Gastrocnemius medialis (tissue), 4 donors: ENCODE measurements around the gene DPPA2.

Experiments used
- POLR2A ChIP-seq, 2 donors: fragments of 450-650 bp; IDR thresholded peaks; one replicate each; pipeline ENCODE4 v1.6.1; 2017; ENCODE audit warnings: antibody characterized with exemption in 2 of 2, mild to moderate bottlenecking in 2 of 2, moderate library complexity in 2 of 2
- TF ChIP-seq, protein P1 (sequence below), 5 experiments: fragments of 450-650 bp in 3 of 5; fragments of 200-600 bp in 2 of 5; sonication (generic) in 2 of 5; IDR thresholded peaks in 4 of 5; conservative IDR thresholded peaks in 1 of 5; 1 replicate in 4 of 5; 2 replicates in 1 of 5; pipeline ENCODE4 v1.5.1; 2016 to 2019; ENCODE audit warnings: antibody characterized with exemption in 5 of 5, mild to moderate bottlenecking in 3 of 5, moderate library complexity in 3 of 5

DNA sequence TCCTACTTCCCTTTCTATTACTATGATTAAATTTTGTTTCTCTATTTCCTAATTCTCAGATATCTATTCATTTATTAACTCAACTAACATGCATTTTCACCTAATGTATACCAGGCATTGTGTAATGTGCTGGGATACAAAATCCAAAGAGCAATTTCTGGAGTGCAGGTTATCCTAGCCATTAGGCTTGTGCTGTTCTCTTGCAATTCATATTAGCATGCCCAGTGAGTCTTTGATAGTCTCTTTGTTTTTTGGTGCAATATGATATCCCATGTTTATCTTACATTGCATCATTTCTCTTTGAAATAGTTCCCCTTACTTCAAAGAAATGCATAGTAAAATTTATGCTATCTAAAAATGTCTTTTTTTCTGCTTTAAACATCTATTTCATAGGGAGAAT lies 34.9 kb upstream of the DPPA2 start:
- TF ChIP-seq, protein P1, sequence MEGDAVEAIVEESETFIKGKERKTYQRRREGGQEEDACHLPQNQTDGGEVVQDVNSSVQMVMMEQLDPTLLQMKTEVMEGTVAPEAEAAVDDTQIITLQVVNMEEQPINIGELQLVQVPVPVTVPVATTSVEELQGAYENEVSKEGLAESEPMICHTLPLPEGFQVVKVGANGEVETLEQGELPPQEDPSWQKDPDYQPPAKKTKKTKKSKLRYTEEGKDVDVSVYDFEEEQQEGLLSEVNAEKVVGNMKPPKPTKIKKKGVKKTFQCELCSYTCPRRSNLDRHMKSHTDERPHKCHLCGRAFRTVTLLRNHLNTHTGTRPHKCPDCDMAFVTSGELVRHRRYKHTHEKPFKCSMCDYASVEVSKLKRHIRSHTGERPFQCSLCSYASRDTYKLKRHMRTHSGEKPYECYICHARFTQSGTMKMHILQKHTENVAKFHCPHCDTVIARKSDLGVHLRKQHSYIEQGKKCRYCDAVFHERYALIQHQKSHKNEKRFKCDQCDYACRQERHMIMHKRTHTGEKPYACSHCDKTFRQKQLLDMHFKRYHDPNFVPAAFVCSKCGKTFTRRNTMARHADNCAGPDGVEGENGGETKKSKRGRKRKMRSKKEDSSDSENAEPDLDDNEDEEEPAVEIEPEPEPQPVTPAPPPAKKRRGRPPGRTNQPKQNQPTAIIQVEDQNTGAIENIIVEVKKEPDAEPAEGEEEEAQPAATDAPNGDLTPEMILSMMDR (IDR thresholded peaks at IDR 0.05 in 4 of 5, conservative IDR thresholded peaks at IDR 0.05 in 1 of 5): no peak
- no peak for TF ChIP-seq POLR2A (IDR thresholded peaks at IDR 0.05)
